ENCODE measurements around the gene NUP54. TPM values are rescaled to one million over a fixed set of nuclear protein-coding genes. Genes with fewer than 3 reads are reported as not detected.

The NUP54 gene
- total RNA-seq, 4 donors from 2014 or later, result 31.3 to 60.2 (median 39.7) TPM

DNA sequence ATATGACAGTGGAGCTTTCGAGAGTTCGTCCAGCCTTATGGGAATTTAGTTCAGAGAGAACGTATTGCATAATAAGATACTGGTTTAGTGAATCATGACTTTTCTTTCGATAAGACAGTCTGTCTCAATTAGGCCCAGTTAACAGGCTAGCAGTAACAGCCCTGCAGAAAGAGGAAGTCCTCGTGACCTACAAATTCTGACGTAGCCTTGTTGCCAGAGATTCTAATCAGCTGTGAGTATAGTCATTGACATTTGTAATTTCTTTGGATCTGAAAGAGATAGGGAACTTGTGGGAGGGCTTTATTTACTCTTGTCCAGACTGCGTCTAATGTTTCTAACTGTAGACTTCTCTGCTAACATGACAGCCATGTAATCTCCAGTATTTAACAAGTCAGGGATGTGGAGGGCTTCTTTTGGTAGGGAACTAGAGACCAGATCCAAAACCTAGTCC is 57.9 kb downstream of the NUP54 start:
- TF ChIP-seq, protein P1, sequence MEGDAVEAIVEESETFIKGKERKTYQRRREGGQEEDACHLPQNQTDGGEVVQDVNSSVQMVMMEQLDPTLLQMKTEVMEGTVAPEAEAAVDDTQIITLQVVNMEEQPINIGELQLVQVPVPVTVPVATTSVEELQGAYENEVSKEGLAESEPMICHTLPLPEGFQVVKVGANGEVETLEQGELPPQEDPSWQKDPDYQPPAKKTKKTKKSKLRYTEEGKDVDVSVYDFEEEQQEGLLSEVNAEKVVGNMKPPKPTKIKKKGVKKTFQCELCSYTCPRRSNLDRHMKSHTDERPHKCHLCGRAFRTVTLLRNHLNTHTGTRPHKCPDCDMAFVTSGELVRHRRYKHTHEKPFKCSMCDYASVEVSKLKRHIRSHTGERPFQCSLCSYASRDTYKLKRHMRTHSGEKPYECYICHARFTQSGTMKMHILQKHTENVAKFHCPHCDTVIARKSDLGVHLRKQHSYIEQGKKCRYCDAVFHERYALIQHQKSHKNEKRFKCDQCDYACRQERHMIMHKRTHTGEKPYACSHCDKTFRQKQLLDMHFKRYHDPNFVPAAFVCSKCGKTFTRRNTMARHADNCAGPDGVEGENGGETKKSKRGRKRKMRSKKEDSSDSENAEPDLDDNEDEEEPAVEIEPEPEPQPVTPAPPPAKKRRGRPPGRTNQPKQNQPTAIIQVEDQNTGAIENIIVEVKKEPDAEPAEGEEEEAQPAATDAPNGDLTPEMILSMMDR (IDR thresholded peaks at IDR 0.05; ENCODE audit: low read depth), result no peak

DNA sequence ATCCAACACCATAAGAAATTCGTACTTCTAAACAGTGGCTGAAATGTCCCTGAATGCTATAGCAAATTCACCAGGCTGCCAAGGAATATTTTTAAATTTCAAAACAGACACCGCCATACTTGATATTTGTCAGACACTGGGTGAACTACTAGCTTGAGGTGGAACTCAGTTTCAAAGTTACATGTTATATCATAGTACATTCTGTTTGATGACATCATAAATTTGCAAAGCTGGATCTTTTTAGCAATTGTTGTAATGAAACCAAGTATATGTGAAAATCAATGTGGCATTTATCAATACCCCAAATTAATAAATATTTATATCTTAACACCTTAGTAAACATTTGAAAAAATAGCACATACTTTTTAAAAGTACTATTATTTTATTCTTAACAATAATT is 59.5 kb downstream of the NUP54 start:
- TF ChIP-seq, protein P1 (IDR thresholded peaks at IDR 0.05; ENCODE audit: low read depth), result no peak

DNA sequence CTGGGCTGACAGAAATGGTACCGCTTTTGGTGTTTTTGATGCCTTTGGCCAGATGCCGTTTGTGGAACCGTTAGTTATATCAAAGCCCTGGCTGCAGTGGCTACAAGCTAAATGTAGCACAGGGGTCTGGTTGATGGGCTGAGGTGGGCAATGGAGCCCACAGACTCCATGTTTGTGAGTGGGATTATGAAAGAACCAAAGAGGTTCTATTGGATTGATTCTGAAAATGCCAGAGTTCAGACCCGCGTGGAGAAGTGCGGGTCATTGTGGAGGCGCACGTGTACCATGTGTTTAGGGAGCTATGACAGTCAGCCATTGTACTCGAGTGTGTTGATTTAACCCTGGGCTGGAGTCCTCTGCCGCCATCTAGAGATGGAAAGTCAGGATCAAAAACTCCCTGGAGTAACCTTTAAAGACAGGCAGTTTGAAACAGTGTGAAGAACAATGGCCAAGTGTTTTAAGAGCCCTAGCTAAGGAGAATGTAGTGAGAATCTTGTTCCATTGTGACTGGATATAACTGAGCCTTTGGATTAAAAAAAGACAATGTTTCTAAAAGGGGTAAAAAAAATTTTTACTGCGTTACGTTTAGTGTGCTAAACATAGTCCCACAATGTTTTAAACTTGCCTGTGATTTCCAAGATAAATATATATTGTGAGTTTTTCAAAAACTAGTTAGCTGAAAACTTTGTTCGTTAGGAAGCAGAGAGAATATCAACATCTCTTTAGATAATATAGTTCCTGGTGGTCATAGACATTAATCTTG is 61.0 kb downstream of the NUP54 start:
- TF ChIP-seq, protein P1 (IDR thresholded peaks at IDR 0.05; ENCODE audit: low read depth), result no peak

DNA sequence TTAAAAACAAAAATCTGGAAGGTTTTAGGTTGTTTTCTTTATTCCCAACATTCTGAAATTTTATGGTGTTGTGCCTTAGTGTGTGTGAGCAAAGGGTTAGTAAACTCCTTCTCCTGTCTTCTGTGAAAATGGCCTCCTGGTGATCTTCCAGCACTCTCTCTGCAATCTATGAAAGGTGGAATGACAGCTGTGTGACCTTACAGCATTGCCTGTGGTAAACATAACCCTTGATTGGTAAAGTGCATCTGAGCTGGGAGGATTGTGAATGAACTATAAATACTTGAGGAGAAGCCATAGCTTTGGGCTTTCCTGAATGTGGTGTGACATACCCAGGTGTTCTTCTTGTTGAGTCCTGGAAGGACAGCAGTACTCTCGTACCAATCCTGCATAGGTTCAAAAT is 63.7 kb downstream of the NUP54 start:
- TF ChIP-seq, protein P1 (IDR thresholded peaks at IDR 0.05; ENCODE audit: low read depth), result no peak

DNA sequence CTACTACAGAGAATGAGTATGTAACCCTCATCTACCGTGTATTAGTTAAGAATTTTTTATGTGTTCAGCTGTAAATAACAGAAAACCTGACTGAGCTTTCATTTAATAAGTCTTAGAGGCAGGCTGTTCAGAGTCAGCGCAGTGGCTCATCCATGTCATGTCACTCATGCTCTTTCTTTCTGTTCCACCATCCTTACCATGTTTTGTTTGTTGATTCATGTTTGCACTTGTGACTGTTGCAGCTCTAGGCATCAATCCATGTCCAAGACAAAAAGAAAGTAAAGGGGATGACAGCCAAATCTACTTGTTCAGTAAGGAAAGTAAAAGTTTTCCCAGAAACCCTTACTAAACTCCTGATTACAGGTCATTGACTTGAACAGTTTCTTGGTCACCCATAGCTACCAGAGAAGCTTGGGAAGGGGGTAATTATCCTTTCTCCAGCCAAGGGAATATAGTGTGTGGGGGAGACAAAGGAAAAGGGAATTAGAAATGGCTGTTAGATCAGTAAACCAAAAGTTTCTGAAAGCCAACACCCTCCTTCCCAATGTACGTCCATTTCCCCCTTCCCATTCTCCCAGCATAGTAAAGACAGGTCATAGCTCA is 64.7 kb downstream of the NUP54 start:
- TF ChIP-seq, protein P1 (IDR thresholded peaks at IDR 0.05; ENCODE audit: low read depth), result no peak

DNA sequence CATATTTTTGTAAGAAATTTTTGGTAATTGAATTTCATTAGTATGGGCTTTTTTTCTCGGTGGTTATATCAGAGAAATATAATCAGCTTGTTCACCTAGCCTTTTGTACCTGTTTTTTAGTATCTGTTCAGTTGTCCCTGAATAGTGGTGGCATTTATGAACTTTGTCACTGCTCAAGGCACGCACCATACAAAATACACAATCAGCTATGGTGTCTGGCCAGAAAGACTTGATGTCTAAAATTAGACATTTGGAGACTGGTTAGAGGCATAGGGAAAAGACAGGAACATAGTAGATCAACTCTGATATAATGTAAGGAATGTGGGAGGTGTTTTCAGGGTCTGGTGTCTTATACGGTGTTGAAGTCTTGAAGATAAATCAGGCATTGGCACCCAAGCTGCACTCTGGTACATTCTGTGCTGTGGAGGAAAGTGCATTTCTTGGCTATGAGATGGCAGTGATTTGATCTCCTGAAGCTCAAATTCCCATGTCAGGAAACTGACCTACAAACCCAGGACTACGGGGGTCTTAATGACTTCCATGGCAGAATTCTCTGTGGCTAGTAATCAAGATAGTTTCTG is 70.1 kb downstream of the NUP54 start:
- TF ChIP-seq, protein P1 (IDR thresholded peaks at IDR 0.05; ENCODE audit: low read depth), result no peak

DNA sequence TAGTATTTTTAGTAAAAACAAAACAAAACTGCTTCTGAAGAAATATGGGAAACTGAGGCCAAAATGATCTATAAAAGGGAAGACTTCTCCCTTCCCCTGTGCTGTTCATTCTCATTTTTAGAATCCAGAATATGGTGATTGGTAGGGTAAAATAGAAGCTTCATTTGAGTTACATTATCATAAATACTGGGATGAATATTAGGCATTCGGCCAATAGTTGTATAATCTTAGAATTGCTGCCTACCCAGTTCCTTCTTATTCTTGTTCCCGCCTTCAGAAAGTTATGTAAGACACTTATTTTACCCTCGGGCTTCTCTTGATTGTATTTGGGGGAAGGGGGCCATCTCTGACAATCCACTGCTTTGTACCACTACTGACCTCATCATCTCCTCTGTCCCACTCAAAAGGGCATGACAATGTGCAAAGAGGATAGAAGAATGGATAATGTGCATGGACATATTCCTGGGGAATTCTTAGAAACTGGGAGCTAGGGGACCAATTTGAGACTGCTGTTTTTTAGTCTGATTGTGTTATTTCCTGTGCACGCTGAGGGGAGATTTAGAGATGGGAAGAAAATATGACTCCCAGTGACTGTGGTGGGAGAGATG is 73.1 kb downstream of the NUP54 start:
- TF ChIP-seq, protein P1 (IDR thresholded peaks at IDR 0.05; ENCODE audit: low read depth), result no peak
